K562 (cell line): ENCODE measurements around the gene UCN. TPM values are rescaled to one million over a fixed set of nuclear protein-coding genes. Genes with fewer than 3 reads are reported as not detected.
A peak's percentile ranks its signal among the peaks of the same experiment; 100 is the strongest.

Experiments used
- BRD4 ChIP-seq: fragments of 200-600 bp; sonication (generic); IDR thresholded peaks from 2 replicates; pipeline ENCODE4 v1.6.1; 2017; ENCODE audit warnings: inconsistent platforms
- ESRRA ChIP-seq: fragments of 450-650 bp; IDR thresholded peaks from 2 replicates; pipeline ENCODE4 v1.6.1; 2014; ENCODE audit warnings: low read depth, mild to moderate bottlenecking, moderate library complexity, borderline replicate concordance
- HMGXB4 ChIP-seq: sonication (generic); formaldehyde crosslinking; IDR thresholded peaks from 2 replicates; pipeline ENCODE4 v1.8.1; 2023; ENCODE audit warnings: mild to moderate bottlenecking, missing genetic modification reagents
- ILF3 ChIP-seq: fragments of 450-650 bp; IDR thresholded peaks from 2 replicates; pipeline ENCODE4 v1.6.1; 2018; ENCODE audit warnings: antibody characterized with exemption, mild to moderate bottlenecking, moderate library complexity, borderline replicate concordance
- KAT8 ChIP-seq: fragments of 450-650 bp; IDR thresholded peaks from 2 replicates; pipeline ENCODE4 v1.6.1; 2016; ENCODE audit warnings: low read depth, mild to moderate bottlenecking
- KDM1A ChIP-seq, 2 experiments: fragments of 450-650 bp; IDR thresholded peaks; 2 replicates each; pipeline ENCODE4 v1.6.1; 2016; ENCODE audit warnings: mild to moderate bottlenecking in 2 of 2
- MAX ChIP-seq: sonication (generic); formaldehyde crosslinking; IDR thresholded peaks from 2 replicates; pipeline ENCODE4 v1.9.0; 2022; ENCODE audit warnings: mild to moderate bottlenecking, missing genetic modification reagents
- NCOA1 ChIP-seq: fragments of 450-650 bp; IDR thresholded peaks from 2 replicates; pipeline ENCODE4 v1.6.1; 2016; ENCODE audit warnings: low read depth
- PREB ChIP-seq: sonication (generic); formaldehyde crosslinking; IDR thresholded peaks from 2 replicates; pipeline ENCODE4 v1.8.1; 2023; ENCODE audit warnings: mild to moderate bottlenecking, missing genetic modification reagents
- RHOXF2B ChIP-seq: fragments of 250-450 bp; sonication (Bioruptor Pico); conservative IDR thresholded peaks from 2 replicates; pipeline ENCODE4 v1.5.1; 2021
- RNF2 ChIP-seq: sonication (generic); IDR thresholded peaks from 2 replicates; pipeline ENCODE4 v1.6.1; 2016
- SETDB1 ChIP-seq: IDR thresholded peaks from one replicate; pipeline ENCODE4 v1.6.1; 2012; ENCODE audit warnings: low read length, control low read depth, inconsistent platforms
- TCF3 ChIP-seq: sonication (generic); formaldehyde crosslinking; IDR thresholded peaks from 2 replicates; pipeline ENCODE4 v1.4.0; 2020; ENCODE audit warnings: mild to moderate bottlenecking, missing genetic modification reagents
- TCF7L2 ChIP-seq: fragments of 150-350 bp; IDR thresholded peaks from 2 replicates; pipeline ENCODE4 v1.6.1; 2016; ENCODE audit warnings: low read depth, mild to moderate bottlenecking, low read length, moderate library complexity
- TRIM28 ChIP-seq: fragments of 450-650 bp; IDR thresholded peaks from 2 replicates; pipeline ENCODE4 v1.6.1; 2017
- XRCC4 ChIP-seq: IDR thresholded peaks from one replicate; pipeline ENCODE4 v1.6.1; 2011; ENCODE audit not compliant: insufficient read depth, insufficient read length; ENCODE audit errors: extremely low read depth
- ZBTB11 ChIP-seq, 3 experiments: fragments of 200-800 bp in 1 of 3; fragments of 250-450 bp in 1 of 3; fragments of 450-650 bp in 1 of 3; sonication (Bioruptor Pico) in 1 of 3; sonication (Bioruptor generic) in 1 of 3; formaldehyde crosslinking in 1 of 3; IDR thresholded peaks; 2 replicates each; pipeline versions ENCODE4 v1.6.1 to v1.8.0; 2016 to 2022; ENCODE audit warnings: mild to moderate bottlenecking in 2 of 3, missing genetic modification characterization in 2 of 3, missing compliant biosample characterization in 1 of 3, moderate library complexity in 1 of 3
- ZNF140 ChIP-seq: fragments of 250-450 bp; sonication (Bioruptor Pico); IDR thresholded peaks from 2 replicates; pipeline ENCODE4 v1.8.0; 2021; ENCODE audit warnings: moderate library complexity, mild to moderate bottlenecking, inconsistent platforms
- ZNF395 ChIP-seq: fragments of 200-800 bp; sonication (Bioruptor generic); IDR thresholded peaks from 2 replicates; pipeline ENCODE4 v1.6.1; 2017; ENCODE audit warnings: missing genetic modification characterization, missing compliant biosample characterization
- ZNF780A ChIP-seq: fragments of 250-450 bp; sonication (Bioruptor Pico); IDR thresholded peaks from 2 replicates; pipeline ENCODE4 v1.5.0; 2021; ENCODE audit warnings: mild to moderate bottlenecking
- ZZZ3 ChIP-seq: fragments of 450-650 bp; IDR thresholded peaks from 2 replicates; pipeline ENCODE4 v1.6.1; 2016; ENCODE audit warnings: antibody characterized with exemption, mild to moderate bottlenecking, moderate library complexity
- polyA plus RNA-seq, 8 experiments: library from polyadenylated mRNA; depleted of rRNA in 4 of 8; stranded (reverse) in 5 of 8; unstranded in 3 of 8; fragments of >200 nt; fragmentation: Nextera tagmentation in 2 of 8; fragmentation: Illumina TruSeq in 1 of 8; extraction: Ambion mirVana in 2 of 8; extraction: Trizol in 1 of 8; gene quantifications; 2 replicates each; pipeline versions ENCODE4 v1.2.1 to v1.2.3, GENCODE V29; 2011 to 2014; ENCODE audit warnings: inconsistent platforms in 1 of 8, missing spikeins in 1 of 8
- total RNA-seq, 7 experiments: library from RNA; depleted of rRNA in 6 of 7; stranded (reverse); fragments of >200 nt in 6 of 7; fragmentation: Illumina TruSeq in 2 of 7; extraction: Trizol in 2 of 7; gene quantifications; 2 replicates each; pipeline versions ENCODE4 v1.2.1 to v1.2.3, GENCODE V29; 2011 to 2021; ENCODE audit warnings: low replicate concordance in 1 of 7

Gene UCN
- total and polyA plus RNA-seq, 9 of the 15 experiments (the other 6 are each of a cell fraction or from before 2014, with no cell fraction given), result 0.10 to 2.7 (median 0.43) TPM

- no peak for TF ChIP-seq XRCC4
- 0 out of 2 replicates have a peak, but pooled peaks have one; percentile 50 for TF ChIP-seq PREB (CRISPR knock-in tag)
- peak in 2 of 3 experiments; percentile 54 to 89; a peak in 3 of 6 replicates for TF ChIP-seq ZBTB11 (CRISPR knock-in tag; IDR thresholded peaks at IDR 0.05)
- TF ChIP-seq ILF3, result no peak
- peak; percentile 91 for TF ChIP-seq MAX (CRISPR knock-in tag)
- no peak for TF ChIP-seq KDM1A (IDR thresholded peaks at IDR 0.05)
- TF ChIP-seq HMGXB4, result no peak
- TF ChIP-seq NCOA1, result peak; percentile 30; the same call in 1 of the 2 replicates
- peak; percentile 66; the same call in 1 of the 2 replicates for TF ChIP-seq TRIM28
- peak; percentile 24 for TF ChIP-seq SETDB1
- peak; percentile 83 for TF ChIP-seq ZNF395 (CRISPR knock-in tag)
- TF ChIP-seq ESRRA, result peak; percentile 34; the same call in 1 of the 2 replicates
- no peak; the same call in 1 of the 2 replicates for TF ChIP-seq KAT8
- TF ChIP-seq ZNF780A (CRISPR knock-in tag), result no peak
- TF ChIP-seq TCF7L2, result no peak
- no peak for TF ChIP-seq RHOXF2B (CRISPR knock-in tag)
- TF ChIP-seq BRD4, result peak; percentile 30; the same call in 1 of the 2 replicates
- no peak for TF ChIP-seq ZNF140 (CRISPR knock-in tag)
- no peak; the same call in 1 of the 2 replicates for TF ChIP-seq RNF2
- TF ChIP-seq TCF3 (CRISPR knock-in tag), result 0 out of 2 replicates have a peak, but pooled peaks have one; percentile 12
- TF ChIP-seq ZZZ3, result no peak
Observed at GRCh38 chr2:27356382-27357181, 48.3 kb upstream of the UCN start, which contains the start of gene GTF3C2 (continued).
